Prostate gland (tissue), 2 donors: ENCODE data around the gene MMP26. TPM values are rescaled to one million over a fixed set of nuclear protein-coding genes. Genes with fewer than 3 reads are reported as not detected.

ENCODE experiments used
- DNase-seq: peaks from one replicate; pipeline ENCODE4 v3.0.0-alpha.2; 2019; ENCODE audit warnings: low spot score
- H3K27ac ChIP-seq, 2 donors: fragments of 200-600 bp; sonication (generic); 2 replicates each; pipeline ENCODE4 v1.5.1; 2017 to 2019
- H3K27me3 ChIP-seq: fragments of 200-600 bp; sonication (generic); replicated peaks from 2 replicates; pipeline ENCODE4 v1.5.1; 2019; ENCODE audit not compliant: insufficient read depth
- H3K36me3 ChIP-seq, 2 donors: fragments of 200-600 bp; sonication (generic); 1 replicate in 1 of 2; 2 replicates in 1 of 2; pipeline versions ENCODE4 v1.5.1 to v1.8.1; 2017 to 2019
- H3K4me1 ChIP-seq: fragments of 200-600 bp; sonication (generic); replicated peaks from 2 replicates; pipeline ENCODE4 v1.5.1; 2019
- H3K4me3 ChIP-seq, 2 donors: fragments of 200-600 bp; sonication (generic); 2 replicates each; pipeline ENCODE4 v1.5.1; 2017 to 2019
- H3K9me3 ChIP-seq: fragments of 200-600 bp; sonication (generic); 2 replicates; pipeline ENCODE4 v1.5.1; 2017
- CTCF ChIP-seq, 4 experiments: fragments of 200-600 bp in 2 of 4; fragments of 450-650 bp in 2 of 4; sonication (generic) in 2 of 4; IDR thresholded peaks; 1 replicate in 3 of 4; 2 replicates in 1 of 4; pipeline ENCODE4 v1.5.1; 2016 to 2019; ENCODE audit warnings: antibody characterized with exemption in 4 of 4, mild to moderate bottlenecking in 2 of 4, moderate library complexity in 2 of 4
- POLR2A ChIP-seq: fragments of 450-650 bp; IDR thresholded peaks from one replicate; pipeline ENCODE4 v1.6.1; 2016; ENCODE audit warnings: antibody characterized with exemption, mild to moderate bottlenecking
- POLR2AphosphoS5 ChIP-seq: sonication (generic); formaldehyde crosslinking; IDR thresholded peaks from one replicate; pipeline ENCODE4 v1.6.1; 2017; ENCODE audit warnings: antibody characterized with exemption
- WGBS: methylation state at CpG from one replicate; pipeline ENCODE4 v1.1.5; 2018; 5-methylcytosine and 5-hydroxymethylcytosine counted together
- intact Hi-C: fragments of 100-400 bp; cut with DNase I; formaldehyde crosslinking; loops from one replicate; pipeline ENCODE4 v1.14.2; 2022
- total RNA-seq, 2 donors: library from RNA; depleted of rRNA; stranded (reverse); fragments of >200 nt; gene quantifications; one replicate each; pipeline ENCODE4 v1.1.0, GENCODE V29; 2016

Gene MMP26
- total RNA-seq, 2 donors from 2014 or later = 0.32 TPM; not detected in 1

GRCh38 chr11:4680341-4680740 is 24.2 kb upstream of the MMP26 start:
- Histone ChIP-seq H3K27ac (no peak overlapping the region), H3K4me1 (no peaks in the 10 kb centered on the region), H3K27me3 (no peaks in the 10 kb centered on the region), H3K36me3 (no peaks in the 10 kb centered on the region), H3K9me3 (no peaks in the 10 kb centered on the region), H3K4me3 (no peak overlapping the region)
- 30% methylated on average over 3 of the region's 3 CpGs for WGBS
- no peak for DNase-seq
- TF ChIP-seq POLR2AphosphoS5 (no peak), CTCF (IDR thresholded peaks at IDR 0.05) (no peak)
- intact Hi-C loops = no loop called here

GRCh38 chr11:4682623-4683419 is 21.8 kb upstream of the MMP26 start:
- H3K36me3 ChIP-seq = no peaks in the 10 kb centered on the region
- intact Hi-C loops = no loop called here
- TF ChIP-seq POLR2A (no peak), POLR2AphosphoS5 (no peak), CTCF (IDR thresholded peaks at IDR 0.05) (no peak)
- no peaks in the 10 kb centered on the region for H3K27me3 ChIP-seq
- no peak overlapping the region for H3K4me3 ChIP-seq
- H3K4me1 ChIP-seq = no peaks in the 10 kb centered on the region
- 96% methylated on average over 2 of the region's 2 CpGs for WGBS
- H3K27ac ChIP-seq = no peak overlapping the region
- DNase-seq = no peak
- H3K9me3 ChIP-seq = no peaks in the 10 kb centered on the region

GRCh38 chr11:4684631-4685285 is 19.8 kb upstream of the MMP26 start:
- no peak overlapping the region for H3K4me3 ChIP-seq
- H3K27me3 ChIP-seq = no peaks in the 10 kb centered on the region
- no peaks in the 10 kb centered on the region for H3K4me1 ChIP-seq
- intact Hi-C loops = no loop called here
- H3K9me3 ChIP-seq = no peaks in the 10 kb centered on the region
- 94% methylated on average over 3 of the region's 3 CpGs for WGBS
- H3K36me3 ChIP-seq = no peaks in the 10 kb centered on the region
- TF ChIP-seq POLR2AphosphoS5 = no peak
- no peak for TF ChIP-seq POLR2A
- no peak for TF ChIP-seq CTCF (IDR thresholded peaks at IDR 0.05)
- no peak overlapping the region for H3K27ac ChIP-seq
- no peak for DNase-seq

- no peak for DNase-seq
- no peaks in the 10 kb centered on the region for H3K9me3 ChIP-seq
- H3K27ac ChIP-seq = peak overlapping the region in 1 of 2 donors; percentile 60
- WGBS = 14% methylated on average over 1 of the region's 1 CpG
- peak overlapping the region; percentile 16 to 28 for H3K4me3 ChIP-seq
- no peak for TF ChIP-seq POLR2AphosphoS5
- no peak for TF ChIP-seq CTCF (IDR thresholded peaks at IDR 0.05)
- no peak for TF ChIP-seq POLR2A
- no peaks in the 10 kb centered on the region for H3K36me3 ChIP-seq
- H3K4me1 ChIP-seq = no peaks in the 10 kb centered on the region
- intact Hi-C loops = loop anchor here (5.0 kb wide), 1 partner anchor 58 kb away; the partner anchor contains the start of gene OR51D1
- no peaks in the 10 kb centered on the region for H3K27me3 ChIP-seq
Measured at GRCh38 chr11:4695442-4695841, 9.1 kb upstream of the MMP26 start.
